ENCODE data around the gene ESPN. TPM values are rescaled to one million over a fixed set of nuclear protein-coding genes. Genes with fewer than 3 reads are reported as not detected.

Gene ESPN
- total and polyA plus RNA-seq, 10 of the 15 experiments (the other 5 are each of a cell fraction or from before 2014, with no cell fraction given): 0.18 to 0.71 (median 0.59) TPM; not detected in 7

- TF ChIP-seq, protein P1, sequence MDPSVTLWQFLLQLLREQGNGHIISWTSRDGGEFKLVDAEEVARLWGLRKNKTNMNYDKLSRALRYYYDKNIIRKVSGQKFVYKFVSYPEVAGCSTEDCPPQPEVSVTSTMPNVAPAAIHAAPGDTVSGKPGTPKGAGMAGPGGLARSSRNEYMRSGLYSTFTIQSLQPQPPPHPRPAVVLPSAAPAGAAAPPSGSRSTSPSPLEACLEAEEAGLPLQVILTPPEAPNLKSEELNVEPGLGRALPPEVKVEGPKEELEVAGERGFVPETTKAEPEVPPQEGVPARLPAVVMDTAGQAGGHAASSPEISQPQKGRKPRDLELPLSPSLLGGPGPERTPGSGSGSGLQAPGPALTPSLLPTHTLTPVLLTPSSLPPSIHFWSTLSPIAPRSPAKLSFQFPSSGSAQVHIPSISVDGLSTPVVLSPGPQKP (IDR thresholded peaks at IDR 0.05; ENCODE audit: low read depth, low read length): no peak
- TF ChIP-seq RBBP5 (conservative IDR thresholded peaks at IDR 0.05): no peak
- no peak for TF ChIP-seq NR2C2 (IDR thresholded peaks at IDR 0.05; ENCODE audit: borderline replicate concordance, control insufficient read depth, insufficient read length, low read depth)
- no peak for TF ChIP-seq NRF1 (conservative IDR thresholded peaks at IDR 0.05; ENCODE audit: low read depth, low read length)
- peak in 1 of 2 experiments; percentile 19; a peak in 1 of 4 replicates for TF ChIP-seq IKZF2 (IDR thresholded peaks at IDR 0.05)
- peak in 1 of 2 experiments; percentile 65; a peak in 2 of 3 replicates for TF ChIP-seq EGR1 (IDR thresholded peaks at IDR 0.05; ENCODE audit: borderline replicate concordance in 1 of 2, low read depth in 2 of 2, low read length in 2 of 2)
- no peak for TF ChIP-seq ZNF622 (IDR thresholded peaks at IDR 0.05)
- TF ChIP-seq, protein P2, sequence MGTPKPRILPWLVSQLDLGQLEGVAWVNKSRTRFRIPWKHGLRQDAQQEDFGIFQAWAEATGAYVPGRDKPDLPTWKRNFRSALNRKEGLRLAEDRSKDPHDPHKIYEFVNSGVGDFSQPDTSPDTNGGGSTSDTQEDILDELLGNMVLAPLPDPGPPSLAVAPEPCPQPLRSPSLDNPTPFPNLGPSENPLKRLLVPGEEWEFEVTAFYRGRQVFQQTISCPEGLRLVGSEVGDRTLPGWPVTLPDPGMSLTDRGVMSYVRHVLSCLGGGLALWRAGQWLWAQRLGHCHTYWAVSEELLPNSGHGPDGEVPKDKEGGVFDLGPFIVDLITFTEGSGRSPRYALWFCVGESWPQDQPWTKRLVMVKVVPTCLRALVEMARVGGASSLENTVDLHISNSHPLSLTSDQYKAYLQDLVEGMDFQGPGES (IDR thresholded peaks at IDR 0.05): no peak
- no peak for TF ChIP-seq RFX5 (IDR thresholded peaks at IDR 0.05; ENCODE audit: low read depth, low read length)
- TF ChIP-seq ZNF687 (IDR thresholded peaks at IDR 0.05): peak; percentile 46
- TF ChIP-seq ZNF274 (IDR thresholded peaks at IDR 0.05; ENCODE audit: insufficient read depth, insufficient read length): no peak
- TF ChIP-seq CBFB (IDR thresholded peaks at IDR 0.05; ENCODE audit: low read depth): no peak
- no peak for TF ChIP-seq REST (IDR thresholded peaks at IDR 0.05; ENCODE audit: low read depth, low read length)
- peak; percentile 56; the same call in 1 of the 2 replicates for TF ChIP-seq ZNF24 (IDR thresholded peaks at IDR 0.05)
- no peak for TF ChIP-seq CREB1 (IDR thresholded peaks at IDR 0.05; ENCODE audit: low read depth)
- TF ChIP-seq BRCA1 (IDR thresholded peaks at IDR 0.05; ENCODE audit: low read depth, low read length): no peak
- TF ChIP-seq ZBED1 (IDR thresholded peaks at IDR 0.05; ENCODE audit: borderline replicate concordance): no peak
- TF ChIP-seq CTCF (IDR thresholded peaks at IDR 0.05 in 2 of 3, conservative IDR thresholded peaks at IDR 0.05 in 1 of 3; ENCODE audit: control insufficient read depth in 2 of 3, extremely low read depth in 1 of 3, insufficient read depth in 1 of 3, low read depth in 3 of 3, low read length in 3 of 3): peak in 1 of 3 experiments; percentile 31; a peak in 1 of 6 replicates
Measured at GRCh38 chr1:6393400-6394187, 31.0 kb upstream of the ESPN start, which contains the start of gene ACOT7 (continued).

Data from GM12878 (cell line).